Stimulated activated CD8-positive, alpha-beta memory T cell treated with anti-CD3 and anti-CD28 coated beads, Interleukin-7, amount 100 ng/mL, for 1 hour (primary cell): Measurements from ENCODE around the gene YWHAH.
"Not testable (repeated sequence)": the region's sequence is repeated elsewhere in the genome, so short reads cannot be mapped to it uniquely, and the experiment has no call there.

Experiments
- DNase-seq, 2 donors: peaks; one replicate each; pipeline ENCODE4 v3.0.0-alpha.2; 2020; ENCODE audit warnings: low read depth in 2 of 2

Gene YWHAH

DNA sequence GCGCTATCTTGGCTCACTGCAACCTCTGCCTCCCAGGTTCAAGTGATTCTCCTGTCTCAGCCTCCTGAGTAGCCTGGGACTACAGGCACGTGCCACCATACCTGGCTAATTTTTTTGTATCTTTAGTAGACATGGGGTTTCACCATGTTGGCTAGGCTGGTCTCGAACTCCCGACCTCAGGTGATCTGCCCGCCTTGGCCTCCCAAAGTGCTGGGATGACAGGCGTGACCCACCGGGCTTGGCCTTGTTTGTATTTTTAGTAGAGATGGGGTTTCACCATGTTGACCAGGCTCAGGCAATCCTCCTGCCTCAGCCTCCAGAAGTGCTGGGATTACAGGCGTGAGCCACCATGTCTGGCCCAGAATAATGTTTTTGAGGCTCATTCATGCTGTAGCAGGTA, 37.6 kb downstream of the YWHAH start:
- DNase-seq: not testable (repeated sequence)

DNA sequence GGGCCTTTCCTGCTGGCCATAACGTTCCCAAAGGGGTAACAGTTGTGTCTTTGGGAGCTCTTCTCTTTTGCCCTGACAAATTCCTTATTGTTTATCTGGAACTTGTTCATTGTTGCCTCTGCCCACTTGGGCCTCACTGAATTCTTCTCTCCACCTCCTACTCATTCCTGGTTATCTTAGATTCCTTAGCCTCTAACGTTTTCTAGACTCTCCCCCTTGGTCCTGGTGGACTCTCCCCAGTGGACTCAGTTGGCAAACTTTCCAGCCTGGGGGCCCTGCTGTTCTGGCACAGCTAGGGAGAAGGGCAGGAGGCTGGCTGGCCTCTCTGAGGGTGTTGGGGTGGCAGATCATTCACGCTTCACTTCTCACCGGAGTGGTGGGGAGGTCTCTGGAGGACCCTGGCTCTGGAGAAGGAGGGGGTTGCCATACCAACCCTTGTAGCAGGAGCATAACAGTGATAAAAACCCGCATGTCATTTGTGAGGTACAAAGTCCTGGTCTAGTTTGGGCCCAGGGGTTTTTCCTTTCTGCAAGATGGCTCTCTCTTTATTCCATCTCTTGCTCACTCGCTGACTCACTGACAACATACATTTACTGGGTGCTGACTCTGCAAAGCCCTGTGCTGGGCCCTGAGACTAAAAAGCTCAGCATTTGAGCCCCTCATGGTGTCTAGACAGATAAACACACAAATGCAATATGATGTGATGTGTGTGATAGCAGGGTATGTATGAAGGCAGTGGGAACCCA, 39.7 kb downstream of the YWHAH start:
- no peak for DNase-seq

DNA sequence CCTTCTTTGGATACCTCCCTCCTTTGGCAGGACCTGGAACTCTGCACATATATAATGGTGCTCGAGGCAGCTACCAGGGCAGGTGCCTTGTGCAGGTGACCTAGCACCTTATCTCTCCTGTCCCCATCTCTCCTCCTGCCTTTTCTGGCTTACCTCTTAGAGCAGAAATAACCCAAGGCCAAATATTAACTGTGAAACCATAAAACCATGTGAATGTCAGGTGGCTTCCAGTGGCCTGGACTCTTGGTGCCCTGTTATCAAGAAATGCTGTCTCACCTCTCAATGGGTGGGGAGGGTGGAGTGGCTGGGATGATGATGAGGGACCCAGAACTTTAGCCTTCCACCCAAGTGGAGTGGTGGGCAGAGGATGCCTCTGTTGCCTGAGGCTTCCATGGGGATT, 42.9 kb downstream of the YWHAH start:
- no peak for DNase-seq

DNA sequence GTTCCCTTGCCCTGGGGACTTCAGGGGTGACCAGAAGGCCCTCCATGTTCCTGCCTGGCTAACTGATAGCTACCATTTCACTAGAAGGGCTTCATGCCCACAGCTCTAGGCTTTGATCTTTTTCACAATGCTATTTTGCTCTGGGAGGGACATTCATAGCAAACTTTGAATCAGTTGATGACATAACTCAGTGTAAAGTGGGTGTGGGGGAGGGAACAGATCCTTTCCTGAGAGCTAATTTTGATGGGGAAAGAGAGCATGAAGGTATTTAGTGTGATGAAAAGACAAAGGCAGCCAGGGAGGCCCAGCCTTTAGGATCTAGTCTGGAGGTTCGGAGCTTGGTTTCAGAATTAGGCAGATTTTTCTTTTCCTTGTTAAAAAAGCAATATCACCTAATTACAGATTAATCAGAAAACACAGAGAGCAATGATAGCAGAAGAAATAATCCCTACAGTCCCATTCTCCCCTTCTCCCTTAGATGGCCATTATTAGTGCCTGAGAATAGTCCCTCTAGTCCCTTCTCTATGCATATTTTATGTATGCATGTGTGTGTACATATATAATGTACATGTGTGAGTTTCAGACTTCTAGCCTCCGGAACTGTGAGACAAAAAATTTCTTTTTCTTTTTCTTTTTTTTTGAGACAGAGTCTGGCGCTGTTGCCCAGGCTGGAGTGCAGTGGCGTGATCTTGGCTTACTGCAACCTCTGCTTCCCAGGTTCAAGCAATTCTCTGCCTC, 46.9 kb downstream of the YWHAH start:
- DNase-seq: no peak

DNA sequence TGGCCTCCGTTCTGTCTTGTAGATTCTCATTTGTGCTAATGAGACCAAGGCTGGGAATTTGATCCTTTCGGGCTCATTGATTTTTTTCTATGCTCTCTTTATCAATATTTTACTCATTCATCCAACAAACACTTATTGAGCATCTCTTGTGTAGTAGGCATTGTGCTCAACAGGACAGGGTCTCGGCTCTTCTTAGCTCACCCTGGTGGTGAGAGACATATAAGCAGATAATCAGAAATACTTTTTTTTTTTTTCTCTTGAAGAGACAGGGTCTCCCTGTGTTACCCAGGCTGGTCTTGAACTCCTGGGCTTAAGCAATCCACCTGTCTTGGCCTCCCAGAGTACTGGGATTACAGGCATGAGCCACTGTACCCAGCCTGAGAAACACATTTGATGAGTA, 50.7 kb downstream of the YWHAH start:
- DNase-seq: no peak

DNA sequence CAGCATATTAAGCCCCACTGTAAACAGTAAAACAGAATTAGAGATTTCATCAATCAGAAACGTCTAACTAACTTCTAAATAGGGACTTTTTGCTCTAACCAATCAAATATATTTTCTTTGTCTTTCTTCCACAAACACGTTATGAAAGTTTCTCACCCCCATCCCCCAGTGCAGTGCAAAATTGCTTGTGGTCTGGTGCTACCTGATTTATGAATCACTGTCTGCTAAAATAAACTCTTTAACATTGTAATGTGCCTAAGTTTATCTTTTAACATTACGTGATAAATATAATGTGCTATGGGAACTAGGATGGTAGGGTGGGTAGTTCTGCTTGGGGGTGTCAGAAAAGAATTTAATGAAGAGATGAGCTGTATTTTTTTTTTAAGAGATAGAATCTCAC, 51.5 kb downstream of the YWHAH start:
- DNase-seq: no peak

DNA sequence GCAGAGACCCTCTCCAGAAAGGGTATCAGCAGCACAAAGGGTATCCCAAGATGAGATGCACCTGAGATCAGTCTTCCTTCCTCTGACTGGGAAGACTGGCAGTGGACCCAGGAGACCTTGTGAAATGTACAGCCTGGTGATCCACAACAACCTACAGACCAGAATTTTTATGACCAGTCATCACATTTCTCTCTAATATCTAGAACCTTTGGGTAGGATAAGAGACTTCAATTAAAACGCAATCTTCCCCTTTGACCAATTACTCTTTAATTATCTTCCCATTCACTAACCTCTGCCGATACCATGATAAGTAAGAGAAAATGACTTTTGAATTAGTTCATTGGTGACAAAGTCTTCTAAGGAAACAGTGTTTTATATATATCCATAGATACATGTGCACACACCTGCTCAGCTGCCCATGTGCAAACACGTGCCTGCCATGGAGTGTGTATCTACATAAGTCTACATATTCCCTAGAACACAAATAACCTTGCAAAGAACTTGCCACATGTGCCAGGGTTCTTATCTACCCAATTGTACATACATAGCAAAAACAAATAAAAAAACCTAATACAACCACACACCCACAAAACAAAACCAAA, 54.5 kb downstream of the YWHAH start:
- DNase-seq: no peak

DNA sequence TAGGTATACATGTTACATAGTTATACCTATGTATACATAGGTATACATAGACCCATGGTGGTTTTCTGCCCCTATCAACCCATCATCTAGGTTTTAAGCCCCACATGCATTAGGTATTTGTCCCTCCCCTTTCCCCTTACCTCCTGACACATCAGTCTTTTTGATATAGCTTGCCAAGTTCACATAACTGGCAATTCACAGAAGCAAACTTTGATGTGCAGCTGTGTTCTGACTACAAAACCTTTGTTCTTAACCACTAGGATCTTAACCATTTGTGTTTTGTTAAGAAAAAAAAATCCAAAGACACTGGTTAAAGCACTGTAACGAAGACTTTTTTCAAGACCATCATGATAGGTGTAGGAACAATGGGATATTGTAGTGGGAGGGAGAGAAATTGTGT, 55.8 kb downstream of the YWHAH start:
- no peak for DNase-seq

DNA sequence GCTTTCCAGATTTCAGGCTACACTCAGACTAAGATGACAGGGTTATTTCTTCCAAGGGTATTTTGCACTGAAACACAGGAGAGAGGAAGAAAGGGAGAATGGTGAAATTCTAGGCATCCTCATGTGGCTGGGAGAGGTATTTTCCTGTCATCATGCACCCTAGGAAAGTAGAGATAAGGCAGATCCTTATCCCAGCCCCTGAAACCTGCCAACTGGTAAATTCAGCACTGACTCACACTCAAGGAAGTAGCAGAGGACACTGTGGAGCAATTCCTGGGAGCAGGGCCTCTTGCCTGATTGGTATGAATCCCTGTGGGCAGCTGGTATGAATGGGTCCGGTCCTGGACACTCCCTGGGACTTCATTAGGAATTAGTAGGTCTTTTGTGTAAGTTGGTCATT, 61.1 kb downstream of the YWHAH start:
- DNase-seq: no peak
